ENCODE data around the gene MDH2.

DNA sequence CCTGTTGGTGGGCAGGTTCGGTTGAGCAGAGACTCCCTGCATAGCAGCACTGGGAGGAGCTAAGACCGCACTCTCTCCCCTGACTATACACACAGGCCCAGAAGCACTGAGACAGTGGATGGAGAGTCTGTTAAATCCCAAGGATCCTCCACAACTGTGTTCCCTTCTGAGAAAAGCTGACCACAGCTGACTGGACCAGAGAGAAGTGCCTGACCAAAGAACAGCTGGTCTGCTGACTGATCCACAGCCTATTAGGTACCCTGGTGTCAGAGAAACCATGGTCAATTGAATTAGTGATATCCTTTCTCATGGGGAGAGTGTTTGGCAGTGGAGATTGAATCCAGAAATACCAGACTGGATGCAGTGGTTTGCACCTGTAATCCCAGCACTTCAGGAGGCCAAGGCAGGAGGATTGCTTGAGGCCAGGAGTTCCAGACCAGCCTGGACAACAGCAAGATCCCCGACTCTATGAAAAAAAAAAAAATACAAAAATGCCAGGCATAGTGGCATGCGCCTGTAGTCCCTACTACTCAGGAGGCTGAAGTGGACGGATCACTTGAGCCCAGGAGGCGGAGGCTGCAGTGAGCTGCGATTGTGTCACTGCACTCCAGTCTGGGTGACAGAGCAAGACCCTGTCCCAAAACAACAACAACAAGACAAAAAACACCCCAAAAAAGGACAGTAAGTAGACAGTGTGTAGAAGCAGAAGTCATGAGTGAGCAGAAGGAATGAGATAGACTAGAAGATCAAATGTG lies 25.7 kb upstream of the MDH2 start:
- TF ChIP-seq CTCF (IDR thresholded peaks at IDR 0.05) (no peak), POLR2A (IDR thresholded peaks at IDR 0.05) (no peak), POLR2AphosphoS5 (IDR thresholded peaks at IDR 0.05) (no peak), EP300 (IDR thresholded peaks at IDR 0.05) (no peak)

Data from stomach (tissue), 4 donors.